ENCODE results near the gene NABP2.

NABP2 gene

DNA sequence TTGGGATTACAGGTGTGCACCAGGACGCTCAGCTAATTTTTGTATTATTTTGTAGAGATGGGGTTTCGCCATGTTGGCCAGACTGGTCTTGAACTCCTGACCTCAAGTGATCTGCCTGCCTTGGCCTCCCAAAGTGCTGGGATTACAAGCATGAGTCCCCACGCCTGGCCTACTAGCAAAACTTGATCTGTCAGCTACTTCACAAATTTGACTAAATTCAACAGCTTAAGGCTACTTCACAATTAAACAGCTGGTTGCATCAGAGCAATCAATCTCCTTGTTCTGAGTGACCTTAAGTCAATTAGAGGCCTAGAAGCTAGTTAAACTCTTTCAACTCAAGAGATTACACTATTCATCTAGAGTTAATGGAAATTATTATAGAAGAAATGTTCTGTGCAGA lies 54.8 kb downstream of the NABP2 start:
- DNase-seq (ENCODE audit: low read depth) = no peak
